ENCODE results near the gene KIF21A.

GRCh38 chr12:39404000-39404399, 38.9 kb downstream of the KIF21A start:
- TF ChIP-seq POLR2A (IDR thresholded peaks at IDR 0.05; ENCODE audit: low read depth, low read length) (no peak), POLR2AphosphoS5 (IDR thresholded peaks at IDR 0.05; ENCODE audit: low read depth, low read length) (no peak)

Measured in GM12891 (cell line).